Activated naive CD4-positive, alpha-beta T cell treated with Interleukin-2 at 50 U/mL for 16 hours (primary cell): ENCODE measurements around the gene SEC14L1.

Experiments
- DNase-seq: peaks from one replicate; pipeline ENCODE4 v3.0.0-alpha.2; 2020

SEC14L1 gene

DNA sequence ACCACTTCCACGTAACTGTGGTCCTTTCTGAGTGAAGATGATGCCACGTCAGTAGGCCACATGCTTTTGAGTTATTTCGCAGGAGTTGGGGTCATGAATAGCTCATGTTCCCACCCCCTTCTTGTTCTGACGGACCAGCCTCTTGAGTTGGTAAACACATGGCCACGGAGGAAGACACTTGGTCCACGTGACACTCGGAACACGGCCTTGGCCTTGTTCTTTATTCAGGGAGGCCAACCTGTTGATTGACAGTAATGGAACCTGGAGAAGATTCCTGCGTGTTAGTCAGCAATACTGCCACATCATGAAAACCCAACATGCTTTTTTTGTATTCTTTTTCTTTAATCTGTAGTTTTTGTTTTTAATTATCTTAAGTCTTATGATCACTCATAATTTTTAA, 56.3 kb downstream of the SEC14L1 start:
- no peak for DNase-seq

- no peak for DNase-seq
These were observed 59.9 kb downstream of the SEC14L1 start for GRCh38 chr17:77200711-77201110.

GRCh38 chr17:77203436-77203835, 62.7 kb downstream of the SEC14L1 start:
- DNase-seq: no peak

GRCh38 chr17:77203846-77204245, 63.1 kb downstream of the SEC14L1 start:
- no peak for DNase-seq

DNA sequence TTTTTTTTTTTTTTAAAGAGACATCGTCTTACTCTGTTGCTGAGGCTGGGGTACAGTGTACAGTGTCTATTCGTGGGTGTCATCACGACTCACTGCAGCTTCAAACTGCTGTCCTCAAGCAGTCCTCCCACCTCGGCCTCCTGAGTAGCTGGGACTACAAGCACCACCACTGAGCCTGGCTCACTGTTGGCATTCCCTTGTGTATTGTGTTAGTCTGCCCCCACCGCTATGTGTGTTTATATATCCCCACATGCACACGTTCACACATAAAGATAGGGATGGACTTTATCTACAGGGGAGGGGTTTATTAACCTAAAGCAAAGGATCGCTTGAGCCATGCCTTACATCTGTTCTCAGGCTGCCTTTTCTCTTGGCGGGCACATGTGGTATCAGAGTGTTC, 63.8 kb downstream of the SEC14L1 start:
- no peak for DNase-seq

- no peak for DNase-seq
These were observed 64.8 kb downstream of the SEC14L1 start for GRCh38 chr17:77205396-77206125.

DNA sequence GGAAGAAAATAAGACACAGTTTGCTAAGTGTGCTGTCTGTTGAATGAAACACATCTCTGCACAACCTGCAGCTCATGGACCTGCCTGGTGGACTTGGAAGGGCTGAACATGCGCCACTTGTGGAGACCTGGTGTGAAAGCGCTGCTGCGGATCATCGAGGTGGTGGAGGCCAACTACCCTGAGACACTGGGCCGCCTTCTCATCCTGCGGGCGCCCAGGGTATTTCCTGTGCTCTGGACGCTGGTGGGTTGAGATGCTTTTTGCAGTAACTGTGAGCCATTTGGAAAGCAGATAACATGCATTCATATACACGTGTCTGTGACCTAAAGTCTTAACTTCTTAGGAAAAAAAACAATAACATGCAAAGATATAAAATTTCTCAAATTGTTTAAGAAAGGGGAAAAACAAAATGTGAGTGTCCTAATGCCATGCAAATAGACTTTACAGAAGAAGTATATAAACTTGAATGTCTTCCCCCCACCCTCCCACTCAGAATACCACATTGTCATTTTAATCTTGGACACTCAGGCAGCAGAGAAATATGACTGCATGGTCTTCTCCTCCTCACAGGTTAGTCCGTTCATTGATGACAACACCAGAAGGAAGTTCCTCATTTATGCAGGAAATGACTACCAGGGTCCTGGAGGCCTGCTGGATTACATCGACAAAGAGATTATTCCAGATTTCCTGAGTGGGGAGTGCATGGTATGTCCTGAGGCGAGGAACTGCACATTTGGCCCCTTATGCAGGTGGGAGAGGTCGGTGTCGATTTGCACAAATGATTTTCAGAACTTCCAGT, 65.6 kb downstream of the SEC14L1 start:
- no peak for DNase-seq

DNA sequence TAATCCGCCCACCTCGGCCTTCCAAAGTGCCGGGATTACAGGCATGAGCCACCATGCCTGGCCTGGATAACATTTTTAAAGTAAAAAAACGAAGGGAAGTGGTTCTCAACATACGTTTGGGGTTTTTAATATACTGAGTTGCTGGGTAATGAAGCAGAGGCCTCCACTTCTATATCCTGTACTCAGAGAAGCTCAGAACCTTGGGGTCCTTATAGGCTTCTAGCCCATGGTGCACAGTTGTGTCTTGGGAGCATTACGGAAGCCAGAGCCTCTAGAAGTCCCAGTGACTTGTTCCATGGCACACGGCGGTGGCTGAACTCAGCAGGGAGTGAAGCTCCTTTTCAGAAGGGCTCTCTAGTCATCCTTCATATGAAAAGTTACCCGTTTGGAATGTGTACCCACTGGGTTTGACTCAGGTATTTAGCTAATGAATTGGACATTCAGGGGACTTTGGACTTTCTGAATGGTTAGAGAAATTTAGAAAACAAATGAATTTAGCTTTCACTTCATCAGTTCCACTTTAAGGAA, 67.0 kb downstream of the SEC14L1 start:
- no peak for DNase-seq

GRCh38 chr17:77208217-77208808, 67.5 kb downstream of the SEC14L1 start:
- DNase-seq: no peak

- no peak for DNase-seq
These were observed 68.1 kb downstream of the SEC14L1 start for GRCh38 chr17:77208856-77209255.

GRCh38 chr17:77209330-77209748, 68.6 kb downstream of the SEC14L1 start:
- DNase-seq: no peak

DNA sequence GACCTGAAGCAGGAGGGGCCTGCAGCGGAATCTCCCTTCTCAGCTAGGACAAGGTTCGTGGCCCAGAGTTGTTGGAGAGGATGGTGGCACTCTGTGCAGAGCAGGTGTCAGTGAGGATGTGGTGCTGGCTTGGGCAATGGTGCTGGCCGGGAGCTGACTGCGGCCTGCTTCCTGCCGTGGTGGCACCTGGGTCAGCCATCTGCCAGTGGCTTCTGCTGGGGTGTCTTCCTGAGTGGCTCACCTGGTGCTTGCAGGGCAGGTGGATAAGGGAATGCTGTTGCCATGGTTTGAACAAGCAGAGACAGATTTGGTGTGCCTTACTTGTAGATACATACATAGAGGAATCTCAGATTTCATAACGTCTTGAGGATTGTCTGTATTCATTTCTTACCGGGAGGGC, 69.6 kb downstream of the SEC14L1 start:
- no peak for DNase-seq

DNA sequence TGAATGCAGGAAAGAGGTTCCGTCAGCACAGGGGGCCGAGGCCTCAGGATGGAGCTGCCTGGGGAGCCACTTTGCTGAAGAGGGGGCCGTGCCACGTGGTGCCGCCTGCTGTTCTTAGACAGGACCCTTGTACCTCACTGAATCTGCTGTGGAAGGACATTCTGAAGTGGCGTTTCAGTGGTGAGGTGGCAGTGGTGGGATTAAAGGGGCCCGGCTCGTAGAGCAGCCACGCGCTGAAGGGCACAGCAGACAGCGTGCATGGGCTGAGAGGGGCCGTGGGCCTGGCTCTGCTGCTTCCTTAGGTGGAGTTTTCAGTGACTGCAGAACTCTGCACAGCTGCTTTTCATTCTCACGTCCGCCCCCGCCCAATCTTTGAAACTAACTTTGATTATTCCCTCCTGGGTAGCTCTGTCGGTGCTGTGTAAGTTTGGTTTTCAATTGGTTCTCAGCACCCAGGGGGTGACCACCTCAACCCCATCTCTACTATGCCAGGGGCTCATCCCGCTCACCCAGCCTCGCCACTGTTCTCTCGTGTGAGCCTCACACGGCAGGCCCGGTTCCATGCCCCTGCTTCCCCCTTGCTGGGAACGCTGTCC, 70.3 kb downstream of the SEC14L1 start:
- no peak for DNase-seq

DNA sequence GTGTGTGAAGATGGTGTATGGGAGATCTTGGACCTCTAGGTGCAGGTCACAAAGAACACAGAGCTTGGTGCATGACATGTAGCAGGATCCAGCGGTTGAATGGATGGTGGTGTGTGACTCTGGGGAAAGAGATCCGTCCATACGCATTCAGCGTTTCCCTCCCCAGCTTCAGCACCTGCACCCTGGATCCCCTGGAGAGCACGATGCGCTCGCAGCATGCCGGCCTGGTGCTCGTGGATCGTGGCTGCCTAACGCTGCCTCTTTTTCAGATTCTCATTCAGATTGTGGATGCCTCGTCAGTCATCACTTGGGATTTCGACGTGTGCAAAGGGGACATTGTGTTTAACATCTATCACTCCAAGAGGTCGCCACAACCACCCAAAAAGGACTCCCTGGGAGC, 70.9 kb downstream of the SEC14L1 start:
- DNase-seq: no peak

- no peak for DNase-seq
These were observed 71.5 kb downstream of the SEC14L1 start for GRCh38 chr17:77212081-77212832.

- no peak for DNase-seq
These were observed 72.3 kb downstream of the SEC14L1 start for GRCh38 chr17:77212833-77213777.

DNA sequence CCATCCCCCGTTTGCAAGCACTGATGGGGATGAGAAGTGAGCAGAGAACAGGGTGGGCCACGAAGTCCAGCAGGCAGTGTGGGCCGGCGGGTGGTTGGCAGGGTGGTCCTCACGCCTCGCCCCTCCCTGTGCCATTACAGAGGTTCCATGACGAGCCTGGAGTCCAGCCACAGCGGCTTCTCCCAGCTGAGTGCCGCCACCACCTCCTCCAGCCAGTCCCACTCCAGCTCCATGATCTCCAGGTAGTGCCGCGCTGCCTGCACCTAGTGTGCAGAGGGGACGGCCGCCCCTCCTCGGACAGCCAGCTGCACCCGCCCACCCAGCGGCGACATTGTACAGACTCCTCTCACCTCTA, 73.0 kb downstream of the SEC14L1 start:
- DNase-seq: no peak

- DNase-seq: no peak
These were observed 73.6 kb downstream of the SEC14L1 start for GRCh38 chr17:77214328-77214727.

- no peak for DNase-seq
These were observed 74.0 kb downstream of the SEC14L1 start for GRCh38 chr17:77214743-77215142.

DNA sequence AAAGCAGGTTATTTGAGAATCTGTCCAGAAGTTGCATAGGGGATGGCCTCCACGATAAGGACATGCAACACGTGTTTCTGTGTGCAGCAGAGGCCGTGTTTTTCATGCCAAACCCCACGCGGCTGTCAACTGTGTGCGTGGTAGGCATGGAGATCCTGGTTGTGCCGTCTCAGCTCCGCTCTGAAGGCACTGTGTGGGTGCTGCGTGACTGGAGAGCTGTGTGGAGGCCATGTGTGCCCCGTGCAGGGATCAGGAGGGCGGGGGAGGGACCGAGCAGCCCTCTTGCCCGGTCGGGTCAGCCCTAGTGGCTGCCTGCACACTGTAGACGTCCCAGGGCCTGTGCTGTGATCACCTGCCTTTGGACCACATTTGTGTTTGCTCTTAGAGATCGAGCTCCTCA, 74.5 kb downstream of the SEC14L1 start:
- DNase-seq: no peak

DNA sequence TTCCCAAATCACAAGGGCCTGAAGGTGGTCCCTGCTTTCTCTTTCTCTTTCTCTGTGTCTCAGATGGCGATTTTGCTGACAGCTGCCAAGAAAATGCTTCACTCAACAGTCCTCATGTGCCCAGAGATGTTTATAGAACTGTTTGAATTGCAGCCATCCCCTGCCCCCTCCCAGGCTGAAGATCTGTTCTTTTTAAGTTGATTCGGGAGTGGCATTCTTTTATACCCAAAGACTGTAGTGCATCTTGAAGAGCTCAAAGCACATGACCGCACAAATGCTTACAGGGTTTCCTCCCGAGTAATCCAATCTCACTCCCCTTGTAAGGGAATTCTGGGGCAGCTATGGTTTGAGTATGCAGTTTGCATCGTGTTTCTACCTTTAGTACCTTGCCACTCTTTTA, 75.7 kb downstream of the SEC14L1 start:
- DNase-seq: no peak

GRCh38 chr17:77217123-77217522, 76.4 kb downstream of the SEC14L1 start:
- DNase-seq: no peak
